ENCODE results near the gene CDCP1.

CDCP1 gene

DNA sequence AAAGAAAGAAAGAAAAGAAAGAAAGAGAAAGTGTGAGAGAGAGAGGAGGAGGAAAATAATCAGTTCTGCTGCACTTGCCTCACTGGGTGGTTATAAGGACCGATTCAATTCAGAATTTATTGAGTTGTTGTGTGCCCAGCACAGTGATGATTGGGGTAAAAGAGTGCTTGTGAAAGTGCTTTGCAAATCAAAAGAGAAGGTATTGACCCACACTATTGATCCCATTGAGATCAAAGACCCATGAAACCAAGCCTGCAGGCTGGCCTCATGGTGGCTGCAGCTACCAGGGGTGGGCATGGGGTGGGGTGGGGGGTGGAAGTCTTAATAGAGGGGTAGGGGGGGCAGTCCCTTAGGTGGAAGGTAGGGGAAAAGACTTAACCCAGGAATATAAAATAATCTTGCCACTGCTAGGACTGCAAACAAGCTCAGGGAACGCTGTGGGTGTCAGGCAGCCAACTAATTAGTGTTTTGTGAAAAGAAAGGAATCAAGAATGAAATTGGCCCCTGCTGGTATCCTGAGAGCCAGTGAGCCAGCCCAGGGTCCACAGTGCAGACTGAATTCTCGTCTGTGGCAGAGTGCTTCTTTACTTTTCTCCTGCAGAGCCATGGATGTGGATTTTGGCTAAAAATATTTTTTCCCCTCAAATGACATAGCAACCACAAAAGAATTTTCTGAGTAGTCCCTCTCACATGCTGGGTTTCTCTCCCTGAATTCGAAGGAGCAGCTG, 85.8 kb downstream of the CDCP1 start:
- FAIRE-seq, result no peak
- TF ChIP-seq CTCF (IDR thresholded peaks at IDR 0.05; ENCODE audit: insufficient read depth, missing control alignments), result no peak
- no peak for DNase-seq (ENCODE audit: insufficient read length, low spot score)

GRCh38 chr3:45059132-45059531, 87.0 kb downstream of the CDCP1 start:
- FAIRE-seq, result no peak
- no peak for TF ChIP-seq CTCF (IDR thresholded peaks at IDR 0.05; ENCODE audit: insufficient read depth, missing control alignments)
- no peak for DNase-seq (ENCODE audit: insufficient read length, low spot score)

- no peak for TF ChIP-seq CTCF (IDR thresholded peaks at IDR 0.05; ENCODE audit: insufficient read depth, missing control alignments)
- DNase-seq (ENCODE audit: insufficient read length, low spot score) (no peak), FAIRE-seq (no peak)
Measured at GRCh38 chr3:45057557-45057956, 88.6 kb downstream of the CDCP1 start.

- DNase-seq (ENCODE audit: insufficient read length, low spot score), result no peak
- no peak for TF ChIP-seq CTCF (IDR thresholded peaks at IDR 0.05; ENCODE audit: insufficient read depth, missing control alignments)
- FAIRE-seq, result no peak
Measured at GRCh38 chr3:45056608-45057301, 89.4 kb downstream of the CDCP1 start.

DNA sequence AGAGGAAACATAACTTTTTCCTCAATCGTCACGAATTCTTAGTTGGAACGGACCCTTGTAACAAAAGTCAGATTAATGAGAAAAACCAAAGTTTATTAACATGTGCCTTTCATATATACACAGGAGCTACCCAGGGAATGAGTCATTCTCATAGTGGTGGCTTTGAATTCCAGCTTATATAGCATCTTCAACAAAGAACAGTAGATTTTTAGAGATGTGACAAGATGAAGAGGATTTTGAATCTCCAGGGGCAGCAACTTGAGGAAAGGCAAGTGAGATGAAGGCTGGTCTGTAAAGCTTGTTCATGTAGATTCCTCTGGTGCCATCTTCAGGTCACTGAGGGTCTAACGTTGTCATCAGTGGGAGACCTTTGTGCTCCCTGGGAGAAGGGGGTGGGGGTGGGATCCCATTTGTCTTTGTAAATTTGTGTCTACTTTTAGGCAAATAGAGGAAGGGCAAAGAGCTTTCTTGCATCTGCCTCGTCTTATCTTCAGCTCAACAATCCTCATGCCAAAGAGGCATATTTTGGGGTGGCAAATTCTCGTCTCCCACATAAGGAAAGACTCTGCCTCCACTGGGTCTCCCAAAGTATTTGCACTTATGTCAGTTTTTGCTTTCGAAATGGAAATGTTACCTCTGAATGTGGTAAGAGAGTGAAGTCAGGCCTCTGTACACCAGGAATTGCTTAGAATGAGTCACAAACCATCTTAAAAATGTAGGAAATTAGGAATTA, 90.6 kb downstream of the CDCP1 start:
- DNase-seq (ENCODE audit: insufficient read length, low spot score) (no peak), FAIRE-seq (no peak)
- peak; percentile 38 for TF ChIP-seq CTCF (IDR thresholded peaks at IDR 0.05; ENCODE audit: insufficient read depth, missing control alignments)

DNA sequence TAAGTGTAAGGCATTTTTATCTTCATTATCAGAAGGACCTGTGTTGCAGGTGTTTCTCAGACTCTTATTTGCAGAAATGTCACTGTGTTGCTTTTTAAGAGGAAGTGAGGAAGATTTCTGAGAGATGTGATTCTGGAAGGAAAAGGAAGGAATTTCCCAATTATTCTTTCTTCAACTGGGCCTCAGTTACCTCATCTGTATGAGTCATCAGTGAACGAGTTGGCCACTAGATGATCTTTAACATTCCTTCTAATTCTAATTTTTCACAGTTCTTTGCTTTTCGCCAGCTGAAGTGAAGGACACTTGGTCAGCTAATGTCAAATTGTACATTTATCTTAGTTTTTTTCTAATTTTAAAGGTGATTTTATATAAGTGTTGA, 91.2 kb downstream of the CDCP1 start:
- DNase-seq (ENCODE audit: insufficient read length, low spot score), result no peak
- no peak for FAIRE-seq
- no peak for TF ChIP-seq CTCF (IDR thresholded peaks at IDR 0.05; ENCODE audit: insufficient read depth, missing control alignments)
